K562 (cell line): ENCODE measurements around the gene TNPO3. TPM values are rescaled to one million over a fixed set of nuclear protein-coding genes. Genes with fewer than 3 reads are reported as not detected.

Experiments
- ATAC-seq: fragments of 200-7000 bp; cut with Tn5 transposase; 3 replicates; pipeline ENCODE4 v1.9.1; 2020; ENCODE audit warnings: moderate library complexity
- BruUV-seq: library from RNA; stranded (reverse); fragments of 400-500 nt; replicated peaks from 2 replicates; lab custom pipeline; 2021; lab: Mats Ljungman, UMichigan
- CTCF ChIA-PET: fragments of 300-600 bp; formaldehyde crosslinking; extraction: SDS; loops from one replicate; lab custom pipeline; 2021; ENCODE audit warnings: low intra/inter-chr PET ratio; lab: Yijun Ruan, JAX
- POLR2A ChIA-PET: fragments of 300-600, 350-650 bp; sonication (Branson Sonifier 250); formaldehyde crosslinking; extraction: SDS; loops from one replicate; lab custom pipeline; 2021; ENCODE audit warnings: antibody characterized with exemption, inconsistent platforms; lab: Yijun Ruan, JAX
- DNase-seq, 4 experiments: peaks; one replicate each; pipeline versions ENCODE4 v3.0.0 to v3.0.0-alpha.2; 2011 to 2018; ENCODE audit warnings: low spot score in 3 of 4, mixed read lengths in 3 of 4; ENCODE audit errors: extremely low read depth in 1 of 4
- FAIRE-seq: peaks from 2 replicates; lab custom pipeline; 2011; peaks lifted over from hg19 to GRCh38; lab: Jason Lieb, UNC
- H2AFZ ChIP-seq: 2 replicates; pipeline ENCODE4 v1.6.0; 2011; ENCODE audit warnings: low read depth, low read length, control low read depth, inconsistent platforms
- H3K27ac ChIP-seq: fragments of 200-600 bp; 3 replicates; pipeline ENCODE4 v1.8.0; 2011; ENCODE audit warnings: low read depth, mild to moderate bottlenecking, control low read depth, inconsistent platforms, low read length, moderate library complexity, mixed read lengths; ENCODE audit errors: extremely low read depth
- H3K27me3 ChIP-seq, 2 experiments: fragments of 300-600 bp in 1 of 2; 2 replicates in 1 of 2; 3 replicates in 1 of 2; pipeline versions ENCODE4 v1.6.0 to v1.8.0; 2011; ENCODE audit warnings: inconsistent platforms in 2 of 2, low read length in 2 of 2, mild to moderate bottlenecking in 1 of 2, mixed read lengths in 1 of 2, moderate library complexity in 1 of 2; ENCODE audit not compliant: control insufficient read depth in 2 of 2, insufficient read depth in 2 of 2
- H3K36me3 ChIP-seq: fragments of 300-600 bp; 3 replicates; pipeline ENCODE4 v1.8.0; 2011; ENCODE audit warnings: mild to moderate bottlenecking, low read length, inconsistent platforms; ENCODE audit not compliant: control insufficient read depth, insufficient read depth
- H3K4me1 ChIP-seq, 2 experiments: fragments of 200-600 bp in 1 of 2; replicated peaks in 1 of 2; 2 replicates in 1 of 2; 3 replicates in 1 of 2; pipeline versions ENCODE4 v1.5.1 to v1.8.0; 2011; ENCODE audit warnings: inconsistent platforms in 2 of 2, low read length in 2 of 2, mild to moderate bottlenecking in 1 of 2, mixed read lengths in 1 of 2, moderate library complexity in 1 of 2; ENCODE audit not compliant: control insufficient read depth in 2 of 2, insufficient read depth in 2 of 2
- H3K4me2 ChIP-seq: 2 replicates; pipeline ENCODE4 v1.6.1; 2011; ENCODE audit warnings: low read length, control low read depth, inconsistent platforms, mixed read lengths; ENCODE audit not compliant: insufficient read depth
- H3K4me3 ChIP-seq: fragments of 200-600 bp; sonication (generic), shearing (Covaris generic); 2 replicates; pipeline ENCODE4 v1.5.1; 2016; ENCODE audit warnings: control low read depth, inconsistent platforms
- H3K79me2 ChIP-seq: fragments of 200-600 bp; 3 replicates; pipeline ENCODE4 v1.8.0; 2011; ENCODE audit warnings: low read length, inconsistent platforms; ENCODE audit not compliant: control insufficient read depth, insufficient read depth
- H3K9ac ChIP-seq, 2 experiments: 2 replicates each; pipeline versions ENCODE4 v1.6.0 to v1.6.1; 2011; ENCODE audit warnings: low read depth in 2 of 2, low read length in 2 of 2, control low read depth in 1 of 2, inconsistent platforms in 1 of 2, mild to moderate bottlenecking in 1 of 2, mixed read lengths in 1 of 2; ENCODE audit not compliant: insufficient read depth in 1 of 2
- H3K9me1 ChIP-seq: one replicate; pipeline ENCODE4 v1.6.0; 2011; ENCODE audit warnings: inconsistent platforms, mild to moderate bottlenecking, low read length, moderate library complexity; ENCODE audit not compliant: control insufficient read depth, insufficient read depth
- H3K9me3 ChIP-seq: replicated peaks from 2 replicates; pipeline ENCODE4 v1.5.1; 2011; ENCODE audit warnings: low read depth, low read length, inconsistent platforms; ENCODE audit not compliant: control insufficient read depth, insufficient read depth
- H4K20me1 ChIP-seq: replicated peaks from 2 replicates; pipeline ENCODE4 v1.6.1; 2011; ENCODE audit warnings: low read length, inconsistent platforms, mixed read lengths; ENCODE audit not compliant: control insufficient read depth, insufficient read depth
- CBX3 ChIP-seq, 2 experiments: IDR thresholded peaks; 1 replicate in 1 of 2; 2 replicates in 1 of 2; pipeline ENCODE4 v1.6.1; 2012; ENCODE audit warnings: inconsistent platforms in 2 of 2, low read length in 2 of 2, borderline replicate concordance in 1 of 2, control low read depth in 1 of 2
- E2F1 ChIP-seq: sonication (generic); formaldehyde crosslinking; IDR thresholded peaks from 2 replicates; pipeline ENCODE4 v1.8.1; 2023; ENCODE audit warnings: mild to moderate bottlenecking, missing genetic modification reagents, moderate library complexity
- HDAC6 ChIP-seq: IDR thresholded peaks from 2 replicates; pipeline ENCODE4 v1.6.1; 2012; ENCODE audit warnings: low read depth, mild to moderate bottlenecking, control low read depth, inconsistent platforms, low read length, moderate library complexity
- HMBOX1 ChIP-seq: sonication (generic); IDR thresholded peaks from 2 replicates; pipeline ENCODE4 v1.6.1; 2016
- KLF13 ChIP-seq: fragments of 450-650 bp; IDR thresholded peaks from 2 replicates; pipeline ENCODE4 v1.6.1; 2016; ENCODE audit warnings: missing genetic modification characterization, low read depth, mild to moderate bottlenecking, missing compliant biosample characterization, moderate library complexity, borderline replicate concordance
- MEF2A ChIP-seq: IDR thresholded peaks from 2 replicates; pipeline ENCODE4 v1.6.1; 2011; ENCODE audit warnings: low read depth, mild to moderate bottlenecking, low read length, moderate library complexity; ENCODE audit not compliant: control insufficient read depth
- NCOA1 ChIP-seq: fragments of 450-650 bp; IDR thresholded peaks from 2 replicates; pipeline ENCODE4 v1.6.1; 2016; ENCODE audit warnings: low read depth
- PRPF4 ChIP-seq: fragments of 200-400 bp; formaldehyde crosslinking; IDR thresholded peaks from one replicate; pipeline ENCODE4 v1.6.1; 2017; ENCODE audit warnings: low read length, low read depth, mild to moderate bottlenecking; ENCODE audit not compliant: insufficient read depth, poor library complexity, severe bottlenecking
- RBM25 ChIP-seq: fragments of 200-400 bp; formaldehyde crosslinking; IDR thresholded peaks from 2 replicates; pipeline ENCODE4 v1.6.1; 2018; ENCODE audit warnings: low read length, low read depth, moderate library complexity; ENCODE audit not compliant: severe bottlenecking
- SMARCA4 ChIP-seq: fragments of 450-650 bp; IDR thresholded peaks from 2 replicates; pipeline ENCODE4 v1.6.1; 2016
- SUPT5H ChIP-seq: fragments of 450-650 bp; IDR thresholded peaks from 2 replicates; pipeline ENCODE4 v1.6.1; 2016
- ZFP36 ChIP-seq: fragments of 150-350 bp; IDR thresholded peaks from 2 replicates; pipeline ENCODE4 v1.6.1; 2018; ENCODE audit warnings: low read length, low read depth; ENCODE audit not compliant: partially characterized antibody
- ZNF239 ChIP-seq: fragments of 250-450 bp; sonication (Bioruptor Pico); IDR thresholded peaks from 2 replicates; pipeline ENCODE4 v1.4.0; 2020; ENCODE audit warnings: mild to moderate bottlenecking
- ZNF263 ChIP-seq: sonication (generic); formaldehyde crosslinking; IDR thresholded peaks from 2 replicates; pipeline ENCODE4 v1.8.0; 2022; ENCODE audit warnings: mild to moderate bottlenecking, missing genetic modification reagents, borderline replicate concordance
- ZNF511 ChIP-seq: sonication (generic); formaldehyde crosslinking; IDR thresholded peaks from 2 replicates; pipeline ENCODE4 v1.8.0; 2022; ENCODE audit warnings: mild to moderate bottlenecking, missing genetic modification reagents
- ZNF583 ChIP-seq: fragments of 250-450 bp; sonication (Bioruptor Pico); IDR thresholded peaks from 2 replicates; pipeline ENCODE4 v1.4.0; 2020
- ZNF764 ChIP-seq: fragments of 250-450 bp; sonication (Bioruptor Pico); IDR thresholded peaks from 2 replicates; pipeline ENCODE4 v1.4.0; 2020; ENCODE audit warnings: low read depth, mild to moderate bottlenecking, moderate library complexity
- in situ Hi-C: fragments of 300-500 bp; cut with MboI; formaldehyde crosslinking; loops from 4 replicates; pipeline ENCODE4 v1.15.0; 2018; ENCODE audit warnings: inconsistent platforms, mixed read lengths
- intact Hi-C: fragments of 100-400 bp; cut with micrococcal nuclease; formaldehyde crosslinking; loops from 2 replicates; pipeline ENCODE4 v1.14.2; 2022
- polyA plus RNA-seq, 8 experiments: library from polyadenylated mRNA; depleted of rRNA in 4 of 8; stranded (reverse) in 5 of 8; unstranded in 3 of 8; fragments of >200 nt; fragmentation: Nextera tagmentation in 2 of 8; fragmentation: Illumina TruSeq in 1 of 8; extraction: Ambion mirVana in 2 of 8; extraction: Trizol in 1 of 8; gene quantifications; 2 replicates each; pipeline versions ENCODE4 v1.2.1 to v1.2.3, GENCODE V29; 2011 to 2014; ENCODE audit warnings: inconsistent platforms in 1 of 8, missing spikeins in 1 of 8
- total RNA-seq, 7 experiments: library from RNA; depleted of rRNA in 6 of 7; stranded (reverse); fragments of >200 nt in 6 of 7; fragmentation: Illumina TruSeq in 2 of 7; extraction: Trizol in 2 of 7; gene quantifications; 2 replicates each; pipeline versions ENCODE4 v1.2.1 to v1.2.3, GENCODE V29; 2011 to 2021; ENCODE audit warnings: low replicate concordance in 1 of 7

The TNPO3 gene
- total and polyA plus RNA-seq, 9 of the 15 experiments (the other 6 are each of a cell fraction or from before 2014, with no cell fraction given) = 35.8 to 125 (median 110) TPM

- TF ChIP-seq HMBOX1 = no peak
- no peak for TF ChIP-seq ZNF764 (CRISPR knock-in tag)
- no peak for TF ChIP-seq ZNF239
- no peak for TF ChIP-seq NCOA1
- no peak for TF ChIP-seq MEF2A
- TF ChIP-seq, all 486 proteins: peak for 0
Measured at GRCh38 chr7:128986609-128987008, 68.3 kb downstream of the TNPO3 start (continued).

- Histone ChIP-seq H3K9me1 (peaks cover 6% of the 10 kb centered on the region), H2AFZ (no peak overlapping the region), H4K20me1 (no peaks in the 10 kb centered on the region), H3K4me1 (no peaks in the 10 kb centered on the region), H3K9me3 (no peaks in the 10 kb centered on the region), H3K79me2 (no peaks in the 10 kb centered on the region), H3K36me3 (peaks cover 97% of the 10 kb centered on the region), H3K27me3 (no peaks in the 10 kb centered on the region), H3K4me3 (no peak overlapping the region), H3K27ac (no peak overlapping the region), H3K9ac (no peak overlapping the region), H3K4me2 (no peak overlapping the region)
- ATAC-seq (no peak), DNase-seq (no peak), FAIRE-seq (no peak)
- in situ Hi-C loops (no loop called here), intact Hi-C loops (no loop called here)
- ChIA-PET POLR2A (interaction anchor here (0.6 kb wide), 1 partner anchor 571 kb away, joined by 3 read pairs; no protein-coding TSS in a partner anchor), CTCF (no interaction called here)
- no peak for TF ChIP-seq PRPF4
- TF ChIP-seq RBM25 = no peak
- TF ChIP-seq KLF13 (tag) = no peak
- TF ChIP-seq SMARCA4 = no peak
- no peak for TF ChIP-seq ZFP36
- TF ChIP-seq E2F1 (CRISPR knock-in tag) = no peak
- TF ChIP-seq HDAC6 = no peak
- TF ChIP-seq CBX3 (IDR thresholded peaks at IDR 0.05; ENCODE audit: borderline replicate concordance in 1 of 2, low read length in 2 of 2) = no peak
- TF ChIP-seq ZNF583 (CRISPR knock-in tag) = no peak
- no peak for TF ChIP-seq ZNF263
- no peak for TF ChIP-seq ZNF511 (CRISPR knock-in tag)
- no peak for TF ChIP-seq SUPT5H
- BruUV-seq = no TSS peak
Measured at GRCh38 chr7:128985660-128986059, 69.3 kb downstream of the TNPO3 start.
